HepG2 (cell line): ENCODE results near the gene SENP7. TPM values are rescaled to one million over a fixed set of nuclear protein-coding genes. Genes with fewer than 3 reads are reported as not detected.
A peak's percentile ranks its signal among the peaks of the same experiment; 100 is the strongest.

Experiments used
- ATAD3A ChIP-seq: sonication (generic); formaldehyde crosslinking; IDR thresholded peaks from 2 replicates; pipeline ENCODE4 v1.4.0; 2020; ENCODE audit warnings: missing genetic modification reagents
- FOXO4 ChIP-seq: sonication (generic); formaldehyde crosslinking; conservative IDR thresholded peaks from 2 replicates; pipeline ENCODE4 v1.8.1; 2023; ENCODE audit warnings: missing genetic modification reagents
- HES4 ChIP-seq: sonication (generic); formaldehyde crosslinking; IDR thresholded peaks from 2 replicates; pipeline ENCODE4 v1.9.0; 2021; ENCODE audit warnings: mild to moderate bottlenecking, missing genetic modification reagents, borderline replicate concordance
- HIVEP1 ChIP-seq: sonication (generic); formaldehyde crosslinking; IDR thresholded peaks from 2 replicates; pipeline ENCODE4 v1.4.0; 2020; ENCODE audit warnings: mild to moderate bottlenecking, missing genetic modification reagents
- JUN ChIP-seq: sonication (generic); formaldehyde crosslinking; IDR thresholded peaks from 2 replicates; pipeline ENCODE4 v1.4.0; 2020; ENCODE audit warnings: mild to moderate bottlenecking, missing genetic modification reagents
- LRRFIP1 ChIP-seq: sonication (generic); formaldehyde crosslinking; conservative IDR thresholded peaks from 2 replicates; pipeline ENCODE4 v1.4.0; 2020; ENCODE audit warnings: missing genetic modification reagents
- MAX ChIP-seq: IDR thresholded peaks from 2 replicates; pipeline ENCODE4 v1.6.1; 2012; ENCODE audit warnings: inconsistent platforms
- PITX1 ChIP-seq: sonication (generic); formaldehyde crosslinking; IDR thresholded peaks from 2 replicates; pipeline ENCODE4 v1.5.1; 2020; ENCODE audit warnings: mild to moderate bottlenecking, missing genetic modification reagents
- PRMT3 ChIP-seq: sonication (generic); formaldehyde crosslinking; IDR thresholded peaks from 2 replicates; pipeline ENCODE4 v1.8.1; 2022; ENCODE audit warnings: low read depth, mild to moderate bottlenecking, moderate library complexity, missing genetic modification reagents, borderline replicate concordance
- RFXANK ChIP-seq: IDR thresholded peaks from 2 replicates; pipeline ENCODE4 v1.6.1; 2016
- TFDP1 ChIP-seq: IDR thresholded peaks from 2 replicates; pipeline ENCODE4 v1.6.1; 2016; ENCODE audit warnings: missing compliant biosample characterization, missing genetic modification reagents, borderline replicate concordance
- ZBTB20 ChIP-seq: sonication (generic); formaldehyde crosslinking; IDR thresholded peaks from 2 replicates; pipeline ENCODE4 v1.8.1; 2023; ENCODE audit warnings: missing genetic modification reagents, low read depth, mild to moderate bottlenecking, borderline replicate concordance
- ZBTB43 ChIP-seq: sonication (generic); formaldehyde crosslinking; conservative IDR thresholded peaks from 2 replicates; pipeline ENCODE4 v1.4.0; 2020; ENCODE audit warnings: missing genetic modification reagents
- ZNF263 ChIP-seq: sonication (generic); formaldehyde crosslinking; IDR thresholded peaks from 2 replicates; pipeline ENCODE4 v1.4.0; 2020; ENCODE audit warnings: missing genetic modification reagents
- ZNF33B ChIP-seq: sonication (generic); formaldehyde crosslinking; IDR thresholded peaks from 2 replicates; pipeline ENCODE4 v1.5.1; 2020; ENCODE audit warnings: mild to moderate bottlenecking, missing genetic modification reagents
- ZNF382 ChIP-seq: sonication (generic); formaldehyde crosslinking; IDR thresholded peaks from 2 replicates; pipeline ENCODE4 v1.5.0; 2020; ENCODE audit warnings: missing genetic modification reagents, mild to moderate bottlenecking, borderline replicate concordance
- ZNF850 ChIP-seq: sonication (generic); formaldehyde crosslinking; conservative IDR thresholded peaks from 2 replicates; pipeline ENCODE4 v1.9.0; 2021; ENCODE audit warnings: mild to moderate bottlenecking, missing genetic modification reagents
- ZSCAN29 ChIP-seq: sonication (generic); formaldehyde crosslinking; conservative IDR thresholded peaks from 2 replicates; pipeline ENCODE4 v1.4.0; 2020; ENCODE audit warnings: mild to moderate bottlenecking, missing genetic modification reagents
- ZSCAN5A ChIP-seq: sonication (generic); formaldehyde crosslinking; IDR thresholded peaks from 2 replicates; pipeline ENCODE4 v1.8.0; 2022; ENCODE audit warnings: mild to moderate bottlenecking, missing genetic modification reagents, borderline replicate concordance
- ZZZ3 ChIP-seq: sonication (generic); formaldehyde crosslinking; IDR thresholded peaks from 2 replicates; pipeline ENCODE4 v1.4.0; 2020; ENCODE audit warnings: missing genetic modification reagents, mild to moderate bottlenecking, borderline replicate concordance
- polyA plus RNA-seq, 8 experiments: library from polyadenylated mRNA; depleted of rRNA in 3 of 8; stranded (reverse) in 7 of 8; unstranded in 1 of 8; fragments of >200 nt; fragmentation: Illumina TruSeq in 4 of 8; extraction: Trizol in 4 of 8; gene quantifications; 2 replicates each; pipeline versions ENCODE4 v1.2.1 to v1.2.3, GENCODE V29; 2011 to 2016; ENCODE audit warnings: low read depth in 4 of 8, missing spikeins in 1 of 8, mixed read lengths in 1 of 8; ENCODE audit not compliant: insufficient read depth in 1 of 8
- total RNA-seq, 5 experiments: library from RNA; depleted of rRNA; stranded (reverse); fragments of >200 nt; fragmentation: Illumina TruSeq; extraction: Trizol; gene quantifications; 2 replicates each; pipeline ENCODE4 v1.2.3, GENCODE V29; 2016; ENCODE audit warnings: low read depth in 1 of 5

The SENP7 gene
- total and polyA plus RNA-seq, 2 of the 13 experiments (the other 11 are each of a cell fraction or from before 2014, with no cell fraction given) = 9.1 to 10.3 TPM

- no peak for TF ChIP-seq LRRFIP1 (CRISPR knock-in tag)
- no peak for TF ChIP-seq PRMT3
- TF ChIP-seq FOXO4 = no peak
- TF ChIP-seq ZSCAN5A = no peak
- TF ChIP-seq RFXANK (CRISPR knock-in tag) = peak; percentile 49; the same call in 1 of the 2 replicates
- TF ChIP-seq ZBTB20 = peak; percentile 72; the same call in 1 of the 2 replicates
- TF ChIP-seq MAX = peak; percentile 86
- no peak for TF ChIP-seq ZNF850 (CRISPR knock-in tag)
- no peak for TF ChIP-seq JUN (CRISPR knock-in tag)
- TF ChIP-seq ZNF382 = no peak
- TF ChIP-seq ZSCAN29 (CRISPR knock-in tag) = peak; percentile 97
- peak; percentile 62; the same call in 1 of the 2 replicates for TF ChIP-seq PITX1 (CRISPR knock-in tag)
- TF ChIP-seq ZNF33B (CRISPR knock-in tag) = no peak
- 0 out of 2 replicates have a peak, but pooled peaks have one; percentile 34 for TF ChIP-seq ZNF263 (CRISPR knock-in tag)
- TF ChIP-seq HIVEP1 (CRISPR knock-in tag) = no peak
- no peak for TF ChIP-seq ATAD3A (CRISPR knock-in tag)
- TF ChIP-seq ZZZ3 (CRISPR knock-in tag) = peak; percentile 76; the same call in 1 of the 2 replicates
- 0 out of 2 replicates have a peak, but pooled peaks have one; percentile 18 for TF ChIP-seq ZBTB43
- TF ChIP-seq HES4 (CRISPR knock-in tag) = no peak
- peak; percentile 86; the same call in 1 of the 2 replicates for TF ChIP-seq TFDP1 (CRISPR knock-in tag)
Measured at GRCh38 chr3:101561630-101562328, 48.8 kb upstream of the SENP7 start, which contains the start of gene TRMT10C (continued).
